ENCODE results near the gene PCSK4.

DNA sequence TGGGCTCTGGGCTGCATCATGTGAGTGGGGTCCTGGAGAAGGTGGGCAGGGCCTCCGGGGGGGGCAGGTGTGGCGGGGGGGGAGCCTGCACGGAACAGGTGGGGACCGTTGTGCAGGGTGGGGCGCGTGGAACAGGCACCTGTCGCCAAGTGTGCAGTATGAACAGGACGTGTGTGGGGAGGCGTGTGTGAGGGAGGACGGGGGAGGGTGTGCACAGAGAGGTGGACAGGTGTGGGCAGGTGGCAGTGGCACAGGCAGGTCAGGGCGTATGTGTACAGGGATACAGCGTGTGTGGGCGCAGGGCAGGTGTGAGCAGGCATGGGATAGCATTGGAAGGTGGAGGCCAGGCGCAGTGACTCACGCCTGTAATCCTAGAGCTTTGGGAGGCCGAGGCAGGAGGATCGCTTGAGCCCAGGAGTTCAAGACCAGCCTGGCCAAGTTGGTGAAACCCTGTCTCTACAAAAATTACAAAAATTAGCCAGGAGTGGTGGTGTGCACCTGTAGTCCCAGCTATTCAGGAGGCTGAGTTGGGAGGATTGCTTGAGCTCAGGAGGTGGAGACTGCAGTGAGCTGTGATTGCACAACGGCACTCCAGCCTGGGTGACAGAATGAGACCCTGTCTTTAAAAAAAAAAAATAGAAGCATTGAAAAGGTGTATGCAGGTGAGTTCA is 37.0 kb upstream of the PCSK4 start:
- TF ChIP-seq, protein P1, sequence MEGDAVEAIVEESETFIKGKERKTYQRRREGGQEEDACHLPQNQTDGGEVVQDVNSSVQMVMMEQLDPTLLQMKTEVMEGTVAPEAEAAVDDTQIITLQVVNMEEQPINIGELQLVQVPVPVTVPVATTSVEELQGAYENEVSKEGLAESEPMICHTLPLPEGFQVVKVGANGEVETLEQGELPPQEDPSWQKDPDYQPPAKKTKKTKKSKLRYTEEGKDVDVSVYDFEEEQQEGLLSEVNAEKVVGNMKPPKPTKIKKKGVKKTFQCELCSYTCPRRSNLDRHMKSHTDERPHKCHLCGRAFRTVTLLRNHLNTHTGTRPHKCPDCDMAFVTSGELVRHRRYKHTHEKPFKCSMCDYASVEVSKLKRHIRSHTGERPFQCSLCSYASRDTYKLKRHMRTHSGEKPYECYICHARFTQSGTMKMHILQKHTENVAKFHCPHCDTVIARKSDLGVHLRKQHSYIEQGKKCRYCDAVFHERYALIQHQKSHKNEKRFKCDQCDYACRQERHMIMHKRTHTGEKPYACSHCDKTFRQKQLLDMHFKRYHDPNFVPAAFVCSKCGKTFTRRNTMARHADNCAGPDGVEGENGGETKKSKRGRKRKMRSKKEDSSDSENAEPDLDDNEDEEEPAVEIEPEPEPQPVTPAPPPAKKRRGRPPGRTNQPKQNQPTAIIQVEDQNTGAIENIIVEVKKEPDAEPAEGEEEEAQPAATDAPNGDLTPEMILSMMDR (IDR thresholded peaks at IDR 0.05): no peak
- no peak for TF ChIP-seq POLR2A (IDR thresholded peaks at IDR 0.05)

Data from Peyer's patch (tissue), 4 donors.